Pancreas (tissue), 10 donors: ENCODE data around the gene TTLL8. TPM values are rescaled to one million over a fixed set of nuclear protein-coding genes. Genes with fewer than 3 reads are reported as not detected.

Experiments used
- ATAC-seq, 4 donors: fragments of 200-7000 bp; cut with Tn5 transposase; one replicate each; pipeline versions ENCODE4 v1.8.0 to v1.9.1; 2020; ENCODE audit warnings: mild to moderate bottlenecking in 4 of 4, moderate library complexity in 4 of 4
- DNase-seq, 6 donors: peaks; one replicate each; pipeline ENCODE4 v3.0.0-alpha.2; 2020
- FAIRE-seq: peaks from 2 replicates; lab custom pipeline; 2012; peaks lifted over from hg19 to GRCh38; lab: Jason Lieb, UNC
- H3K27ac ChIP-seq, 4 donors: fragments of 200-600 bp; sonication (generic); 1 replicate in 3 of 4; 2 replicates in 1 of 4; pipeline versions ENCODE4 v1.5.0 to v1.8.0; 2020
- H3K27me3 ChIP-seq, 4 donors: fragments of 200-600 bp; one replicate each; pipeline ENCODE4 v1.8.0; 2021
- H3K36me3 ChIP-seq, 3 donors: fragments of 200-600 bp; sonication (generic) in 1 of 3; one replicate each; pipeline versions ENCODE4 v1.5.0 to v1.8.0; 2020 to 2021
- H3K4me1 ChIP-seq, 3 donors: fragments of 200-600 bp; one replicate each; pipeline ENCODE4 v1.8.0; 2021
- H3K4me3 ChIP-seq, 4 donors: fragments of 200-600 bp; sonication (generic) in 2 of 4; one replicate each; pipeline versions ENCODE4 v1.5.0 to v1.8.0; 2020 to 2021
- H3K9me3 ChIP-seq, 4 donors: fragments of 200-600 bp; one replicate each; pipeline ENCODE4 v1.8.0; 2021
- WGBS, 2 donors: extraction: QIAGEN DNeasy Blood & Tissue Kit; methylation state at CpG; one replicate each; pipeline ENCODE4 v1.1.7; 2013; 5-methylcytosine and 5-hydroxymethylcytosine counted together
- intact Hi-C, 3 donors: fragments of 100-400 bp; cut with DNase I; formaldehyde crosslinking; loops; one replicate each; pipeline versions ENCODE4 v1.11.1 to v1.14.2; 2022
- polyA plus RNA-seq, 2 donors: library from polyadenylated mRNA; stranded (reverse); fragments of 200-250 nt; gene quantifications; one replicate each; pipeline ENCODE4 v1.2.3, GENCODE V29; 2013
- total RNA-seq, 6 donors: library from RNA; stranded (reverse); fragmentation: NEBNext Ultra II Directional in 4 of 6; extraction: Animal tissue kit (Norgen Biotek cat#: 25700) in 4 of 6; gene quantifications; one replicate each; pipeline versions ENCODE4 v1.2.1 to v1.2.4, GENCODE V29; 2021 to 2023
- TF ChIP-seq, protein P1 (sequence below), 4 donors: fragments of 200-600 bp; sonication (generic) in 3 of 4; IDR thresholded peaks; one replicate each; pipeline versions ENCODE4 v1.5.0 to v1.8.0; 2021; ENCODE audit warnings: antibody characterized with exemption in 4 of 4
- donor health status: healthy with polysubstance abuse.
- donor health status: DM: no; HTN: no; CAD: no; lungs with moderate emphysema.
- donor health status: DM: no; HTN: no; CAD: no.
- donor health status: control.
- donor health status: control.
- donor health status: Bipolar disorder and iron deficiency.
- donor health status: DM: yes; HTN: yes; CAD: no.
- donor health status: DM: no; HTN: no; CAD: no.
- donor health status: DM: no; HTN: no; CAD: no.
- donor health status: DM: yes; HTN: yes; CAD: no.

TTLL8 gene
- total RNA-seq: not detected
- polyA plus RNA-seq: not detected

GRCh38 chr22:50058061-50058905 lies at the start of gene TTLL8:
Gene TTLL8, minus strand, starts transcription at chr22:50058298.
- Histone ChIP-seq H3K9me3 (no peaks in the 10 kb centered on the region), H3K36me3 (no peaks in the 10 kb centered on the region), H3K4me3 (no peak within 1 kb of the TSS), H3K27me3 (peaks cover 0 to 7% (median 0%) of the 10 kb centered on the region in 4 donors), H3K4me1 (no peaks in the 10 kb centered on the region), H3K27ac (no peak within 1 kb of the TSS)
- intact Hi-C loops: no loop called here
- TF ChIP-seq, protein P1, sequence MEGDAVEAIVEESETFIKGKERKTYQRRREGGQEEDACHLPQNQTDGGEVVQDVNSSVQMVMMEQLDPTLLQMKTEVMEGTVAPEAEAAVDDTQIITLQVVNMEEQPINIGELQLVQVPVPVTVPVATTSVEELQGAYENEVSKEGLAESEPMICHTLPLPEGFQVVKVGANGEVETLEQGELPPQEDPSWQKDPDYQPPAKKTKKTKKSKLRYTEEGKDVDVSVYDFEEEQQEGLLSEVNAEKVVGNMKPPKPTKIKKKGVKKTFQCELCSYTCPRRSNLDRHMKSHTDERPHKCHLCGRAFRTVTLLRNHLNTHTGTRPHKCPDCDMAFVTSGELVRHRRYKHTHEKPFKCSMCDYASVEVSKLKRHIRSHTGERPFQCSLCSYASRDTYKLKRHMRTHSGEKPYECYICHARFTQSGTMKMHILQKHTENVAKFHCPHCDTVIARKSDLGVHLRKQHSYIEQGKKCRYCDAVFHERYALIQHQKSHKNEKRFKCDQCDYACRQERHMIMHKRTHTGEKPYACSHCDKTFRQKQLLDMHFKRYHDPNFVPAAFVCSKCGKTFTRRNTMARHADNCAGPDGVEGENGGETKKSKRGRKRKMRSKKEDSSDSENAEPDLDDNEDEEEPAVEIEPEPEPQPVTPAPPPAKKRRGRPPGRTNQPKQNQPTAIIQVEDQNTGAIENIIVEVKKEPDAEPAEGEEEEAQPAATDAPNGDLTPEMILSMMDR (IDR thresholded peaks at IDR 0.05): no peak
- FAIRE-seq: no peak
- WGBS, 2 donors: 12% methylated on average over 34 to 102 of the region's 102 CpGs
- DNase-seq: no peak
- no peak for ATAC-seq

- DNase-seq (no peak), FAIRE-seq (no peak), ATAC-seq (no peak)
- 66 to 72% methylated on average over 9 of the region's 9 CpGs for WGBS, 2 donors
- Histone ChIP-seq H3K27me3 (no peaks in the 10 kb centered on the region), H3K36me3 (no peaks in the 10 kb centered on the region), H3K4me1 (no peaks in the 10 kb centered on the region), H3K27ac (no peak overlapping the region), H3K4me3 (no peak overlapping the region), H3K9me3 (no peaks in the 10 kb centered on the region)
- intact Hi-C loops: no loop called here
- TF ChIP-seq, protein P1 (IDR thresholded peaks at IDR 0.05): no peak
Observed at GRCh38 chr22:50107529-50107928, 49.4 kb upstream of the TTLL8 start.

DNA sequence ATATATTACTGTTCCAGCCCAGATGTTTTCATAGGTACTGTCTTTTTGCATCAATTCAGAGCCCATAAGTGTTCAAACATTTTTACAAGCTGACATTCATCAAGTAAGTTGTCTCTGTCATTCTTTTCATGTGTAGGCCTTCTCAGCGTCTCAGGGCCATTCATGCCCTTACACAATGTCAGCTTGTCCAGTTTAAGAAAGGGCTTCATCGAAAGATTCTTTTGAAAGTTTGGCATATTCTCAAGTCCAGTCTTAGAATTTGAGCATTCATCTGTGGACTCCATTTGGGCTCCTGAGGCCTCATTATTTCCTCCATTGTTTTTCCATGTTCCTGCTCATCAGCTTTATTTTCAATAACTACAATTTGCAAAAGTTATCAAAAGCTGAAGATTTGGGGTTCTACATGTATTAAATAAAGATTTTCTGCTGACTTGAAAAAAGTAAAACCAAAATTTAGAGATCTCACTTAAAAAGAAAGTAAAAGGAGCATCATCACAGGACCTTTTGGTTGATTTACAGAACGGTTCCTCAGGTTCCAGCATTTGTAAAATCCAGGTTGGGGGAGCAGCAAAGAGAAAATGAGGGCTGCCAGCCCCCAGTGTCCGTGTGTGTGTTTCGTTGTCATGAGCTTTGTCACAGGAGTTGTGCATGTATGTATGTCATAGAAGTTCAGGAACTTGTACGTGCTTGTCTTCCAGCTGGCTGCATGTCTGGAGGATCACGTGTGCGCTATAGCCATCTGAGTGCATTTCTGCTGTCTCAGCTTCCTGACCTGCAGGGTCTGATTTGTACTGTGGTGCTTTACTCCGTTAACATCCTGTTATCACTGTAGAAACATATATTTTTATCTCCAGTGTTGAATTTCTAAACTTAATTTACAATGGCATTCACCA lies 47.4 kb upstream of the TTLL8 start:
- DNase-seq: no peak
- Histone ChIP-seq H3K27me3 (no peaks in the 10 kb centered on the region), H3K4me1 (no peaks in the 10 kb centered on the region), H3K9me3 (no peaks in the 10 kb centered on the region), H3K27ac (no peak overlapping the region), H3K36me3 (no peaks in the 10 kb centered on the region), H3K4me3 (no peak overlapping the region)
- peak in 2 of 4 donors; percentile 60 to 62 for ATAC-seq
- 68 to 74% methylated on average over 9 of the region's 9 CpGs for WGBS, 2 donors
- TF ChIP-seq, protein P1 (IDR thresholded peaks at IDR 0.05): no peak
- FAIRE-seq: no peak
- intact Hi-C loops: no loop called here

DNA sequence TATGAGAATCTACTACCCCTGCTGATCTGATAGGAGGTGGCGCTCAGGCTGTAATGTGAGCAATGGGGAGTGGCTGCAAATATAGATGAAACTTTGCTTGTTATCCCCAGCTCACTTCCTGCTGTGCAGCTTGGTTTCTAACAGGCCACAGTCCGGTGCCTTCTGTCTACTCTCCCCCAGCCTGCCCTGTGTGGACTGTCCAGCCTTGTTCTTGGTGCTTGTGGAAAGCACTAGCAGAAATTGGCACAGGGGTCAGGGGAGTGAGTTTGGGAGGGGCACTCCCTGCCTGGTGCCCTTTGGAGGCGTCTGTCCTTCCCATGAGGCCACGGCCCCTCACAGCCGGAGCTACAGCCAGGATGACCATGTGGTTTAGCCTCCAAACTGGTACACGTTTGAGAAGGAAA lies 46.0 kb upstream of the TTLL8 start:
- no peak overlapping the region for H3K27ac ChIP-seq
- no peaks in the 10 kb centered on the region for H3K9me3 ChIP-seq
- FAIRE-seq (no peak), DNase-seq (no peak), ATAC-seq (no peak)
- H3K27me3 ChIP-seq: no peaks in the 10 kb centered on the region
- no peaks in the 10 kb centered on the region for H3K36me3 ChIP-seq
- no peaks in the 10 kb centered on the region for H3K4me1 ChIP-seq
- TF ChIP-seq, protein P1 (IDR thresholded peaks at IDR 0.05): no peak
- intact Hi-C loops: no loop called here
- WGBS, 2 donors: 69 to 76% methylated on average over 6 of the region's 6 CpGs
- H3K4me3 ChIP-seq: no peak overlapping the region
